Kidney (tissue), 14 donors: ENCODE measurements around the gene CLTCL1. TPM values are rescaled to one million over a fixed set of nuclear protein-coding genes. Genes with fewer than 3 reads are reported as not detected.

ENCODE experiments used
- DNase-seq, 5 donors: peaks; one replicate each; pipeline ENCODE4 v3.0.0-alpha.2; 2013 to 2020
- FAIRE-seq: peaks from 2 replicates; lab custom pipeline; 2012; peaks lifted over from hg19 to GRCh38; lab: Jason Lieb, UNC
- H3K27ac ChIP-seq, 2 donors: one replicate each; pipeline ENCODE4 v1.7.0; 2013; ENCODE audit warnings: low read depth in 2 of 2, low read length in 2 of 2, inconsistent platforms in 1 of 2
- H3K27me3 ChIP-seq: one replicate; pipeline ENCODE4 v1.7.1; 2013; ENCODE audit warnings: low read length, inconsistent platforms; ENCODE audit not compliant: control insufficient read depth, insufficient read depth
- H3K36me3 ChIP-seq, 3 donors: one replicate each; pipeline versions ENCODE4 v1.7.0 to v1.7.1; 2013; ENCODE audit warnings: low read length in 3 of 3, control low read depth in 1 of 3, inconsistent platforms in 1 of 3; ENCODE audit not compliant: insufficient read depth in 3 of 3, control insufficient read depth in 2 of 3
- H3K4me1 ChIP-seq, 3 donors: one replicate each; pipeline versions ENCODE4 v1.7.0 to v1.7.1; 2013; ENCODE audit warnings: low read length in 3 of 3, inconsistent platforms in 1 of 3, low read depth in 1 of 3; ENCODE audit not compliant: control insufficient read depth in 2 of 3, insufficient read depth in 2 of 3
- H3K4me3 ChIP-seq, 3 donors: one replicate each; pipeline versions ENCODE4 v1.7.0 to v1.8.1; 2013; ENCODE audit warnings: low read length in 3 of 3, control low read depth in 1 of 3, inconsistent platforms in 1 of 3
- H3K9ac ChIP-seq, 3 donors: one replicate each; pipeline versions ENCODE4 v1.7.0 to v1.7.1; 2013; ENCODE audit warnings: low read length in 3 of 3, control low read depth in 1 of 3, inconsistent platforms in 1 of 3
- H3K9me3 ChIP-seq, 3 donors: one replicate each; pipeline versions ENCODE4 v1.7.0 to v1.7.1; 2013; ENCODE audit warnings: low read length in 3 of 3, control low read depth in 1 of 3, inconsistent platforms in 1 of 3; ENCODE audit not compliant: control insufficient read depth in 2 of 3, insufficient read depth in 1 of 3
- CTCF ChIP-seq: IDR thresholded peaks from 3 replicates; pipeline ENCODE4 v1.5.1; 2012; ENCODE audit warnings: mild to moderate bottlenecking, moderate library complexity, borderline replicate concordance; ENCODE audit not compliant: insufficient read depth; ENCODE audit errors: extremely low read depth
- intact Hi-C: fragments of 100-400 bp; cut with DNase I; formaldehyde crosslinking; loops from one replicate; pipeline ENCODE4 v1.11.1; 2022
- polyA plus RNA-seq: library from polyadenylated mRNA; stranded (reverse); fragments of 350-450 nt; fragmentation: Illumina TruSeq; extraction: RNeasy Lipid Tissue Mini Kit (QIAGEN cat#74804); gene quantifications from one replicate; pipeline ENCODE4 v1.2.3, GENCODE V29; 2014; ENCODE audit warnings: low read depth, low replicate concordance; ENCODE audit not compliant: insufficient read depth
- total RNA-seq: library from RNA; stranded (reverse); fragmentation: NEBNext Ultra II Directional; extraction: Animal tissue kit (Norgen Biotek cat#: 25700); gene quantifications from one replicate; pipeline ENCODE4 v1.2.1, GENCODE V29; 2021
- donor health status: control.
- donor health status: control.
- donor health status: control.
- donor health status: control.
- donor health status: control.
- donor health status: DM: yes; HTN: yes; CAD: no.
- donor health status: Normal renal cell carcinoma (clear cell type).

The CLTCL1 gene
- total and polyA plus RNA-seq, 2 donors from 2014 or later: 4.0 to 6.3 TPM

- DNase-seq (no peak), FAIRE-seq (no peak)
- H3K4me3 ChIP-seq: no peak overlapping the region
- no peak for TF ChIP-seq CTCF
- no peaks in the 10 kb centered on the region for H3K4me1 ChIP-seq
- intact Hi-C loops: no loop called here
- no peak overlapping the region for H3K27ac ChIP-seq
- no peaks in the 10 kb centered on the region for H3K9me3 ChIP-seq
- no peaks in the 10 kb centered on the region for H3K27me3 ChIP-seq
- no peaks in the 10 kb centered on the region for H3K36me3 ChIP-seq
- H3K9ac ChIP-seq: no peak overlapping the region
Observed at GRCh38 chr22:19304547-19304946, 13.0 kb upstream of the CLTCL1 start.

- TF ChIP-seq CTCF: no peak
Observed at GRCh38 chr22:19303785-19304184, 12.3 kb upstream of the CLTCL1 start.

GRCh38 chr22:19295733-19296132 is 4.2 kb upstream of the CLTCL1 start:
- no peak overlapping the region for H3K27ac ChIP-seq
- H3K9ac ChIP-seq: no peak overlapping the region
- FAIRE-seq: no peak
- H3K9me3 ChIP-seq: no peaks in the 10 kb centered on the region
- TF ChIP-seq CTCF: no peak
- no peaks in the 10 kb centered on the region for H3K27me3 ChIP-seq
- DNase-seq: no peak
- intact Hi-C loops: no loop called here
- H3K36me3 ChIP-seq: no peaks in the 10 kb centered on the region
- H3K4me1 ChIP-seq: peaks cover 0 to 11% (median 9%) of the 10 kb centered on the region in 3 donors
- H3K4me3 ChIP-seq: no peak overlapping the region

More at GRCh38 chr22:19303785-19304184, 12.3 kb upstream of the CLTCL1 start:
- intact Hi-C loops: no loop called here
- Histone ChIP-seq H3K4me1 (no peaks in the 10 kb centered on the region), H3K9ac (no peak overlapping the region), H3K9me3 (no peaks in the 10 kb centered on the region), H3K27ac (no peak overlapping the region), H3K4me3 (no peak overlapping the region), H3K36me3 (no peaks in the 10 kb centered on the region), H3K27me3 (no peaks in the 10 kb centered on the region)
- FAIRE-seq (no peak), DNase-seq (no peak)
